ENCODE data around the gene HES1. TPM values are rescaled to one million over a fixed set of nuclear protein-coding genes. Genes with fewer than 3 reads are reported as not detected.

Gene HES1
- total and polyA plus RNA-seq, 9 of the 15 experiments (the other 6 are each of a cell fraction or from before 2014, with no cell fraction given), result 3.4 to 37.0 (median 19.3) TPM

GRCh38 chr3:194119831-194120590 lies 15.9 kb upstream of the HES1 start:
- H2AFZ ChIP-seq (ENCODE audit: low read depth, low read length), result no peak overlapping the region
- H3K36me3 ChIP-seq (ENCODE audit: control insufficient read depth, insufficient read depth, low read length), result no peaks in the 10 kb centered on the region
- no peaks in the 10 kb centered on the region for H3K79me2 ChIP-seq (ENCODE audit: control insufficient read depth, insufficient read depth, low read length)
- no peaks in the 10 kb centered on the region for H3K9me1 ChIP-seq (ENCODE audit: control insufficient read depth, insufficient read depth, low read length)
- H4K20me1 ChIP-seq (replicated peaks; ENCODE audit: control insufficient read depth, insufficient read depth, low read length), result no peaks in the 10 kb centered on the region
- no TSS peak for BruUV-seq (replicated peaks)
- no peak overlapping the region for H3K4me2 ChIP-seq (ENCODE audit: insufficient read depth, low read length)
- FAIRE-seq (no peak), ATAC-seq (no peak), DNase-seq (ENCODE audit: extremely low read depth in 1 of 4, low spot score in 3 of 4) (no peak)
- no peaks in the 10 kb centered on the region for H3K9me3 ChIP-seq (replicated peaks; ENCODE audit: control insufficient read depth, insufficient read depth, low read depth, low read length)
- no peak overlapping the region for H3K27ac ChIP-seq (ENCODE audit: extremely low read depth, low read depth, low read length)
- ChIA-PET POLR2A (interaction anchor here (0.6 to 1.0 kb wide), 3 partner anchors 10 to 14 kb away, joined by 3 to 4 read pairs (median 3); no protein-coding TSS in a partner anchor), CTCF (ENCODE audit: low intra/inter-chr PET ratio) (no interaction called here)
- peaks cover 5 to 19% of the 10 kb centered on the region in 2 experiments; a peak in 3 of 5 replicates for H3K27me3 ChIP-seq (ENCODE audit: control insufficient read depth in 2 of 2, insufficient read depth in 2 of 2, low read length in 2 of 2)
- intact Hi-C loops (cut with micrococcal nuclease), result no loop called here
- no peaks in the 10 kb centered on the region for H3K4me1 ChIP-seq (replicated peaks in 1 of 2; ENCODE audit: control insufficient read depth in 2 of 2, insufficient read depth in 2 of 2, low read length in 2 of 2)
- in situ Hi-C loops (cut with MboI), result no loop called here
- WGBS (ENCODE audit: insufficient coverage, low coverage, missing lambda C conversion rate), result 15% methylated on average over 6 of the region's 6 CpGs
- H3K9ac ChIP-seq (ENCODE audit: insufficient read depth in 1 of 2, low read depth in 2 of 2, low read length in 2 of 2), result no peak overlapping the region
- H3K4me3 ChIP-seq, result no peak overlapping the region
- TF ChIP-seq ZNF12 (CRISPR knock-in tag; IDR thresholded peaks at IDR 0.05) (no peak), ZFX (CRISPR knock-in tag; IDR thresholded peaks at IDR 0.05) (no peak), SIX5 (IDR thresholded peaks at IDR 0.05; ENCODE audit: borderline replicate concordance in 1 of 2, insufficient read depth in 1 of 2, low read depth in 1 of 2, low read length in 2 of 2) (no peak), PRMT5 (CRISPR knock-in tag; IDR thresholded peaks at IDR 0.05) (no peak), POLR3G (IDR thresholded peaks at IDR 0.05; ENCODE audit: extremely low read depth, insufficient read length, insufficient replicate concordance) (no peak), STAT5A (IDR thresholded peaks at IDR 0.05; ENCODE audit: borderline replicate concordance, low read length) (no peak), HMGN3 (IDR thresholded peaks at IDR 0.05; ENCODE audit: borderline replicate concordance, extremely low read depth, insufficient read length, low read depth, low read length) (no peak), RUNX1 (IDR thresholded peaks at IDR 0.05; ENCODE audit: low read depth) (no peak), HEY1 (CRISPR knock-in tag; IDR thresholded peaks at IDR 0.05; ENCODE audit: borderline replicate concordance) (no peak), ZNF143 (CRISPR knock-in tag; IDR thresholded peaks at IDR 0.05) (no peak)
- TF ChIP-seq, protein P1, sequence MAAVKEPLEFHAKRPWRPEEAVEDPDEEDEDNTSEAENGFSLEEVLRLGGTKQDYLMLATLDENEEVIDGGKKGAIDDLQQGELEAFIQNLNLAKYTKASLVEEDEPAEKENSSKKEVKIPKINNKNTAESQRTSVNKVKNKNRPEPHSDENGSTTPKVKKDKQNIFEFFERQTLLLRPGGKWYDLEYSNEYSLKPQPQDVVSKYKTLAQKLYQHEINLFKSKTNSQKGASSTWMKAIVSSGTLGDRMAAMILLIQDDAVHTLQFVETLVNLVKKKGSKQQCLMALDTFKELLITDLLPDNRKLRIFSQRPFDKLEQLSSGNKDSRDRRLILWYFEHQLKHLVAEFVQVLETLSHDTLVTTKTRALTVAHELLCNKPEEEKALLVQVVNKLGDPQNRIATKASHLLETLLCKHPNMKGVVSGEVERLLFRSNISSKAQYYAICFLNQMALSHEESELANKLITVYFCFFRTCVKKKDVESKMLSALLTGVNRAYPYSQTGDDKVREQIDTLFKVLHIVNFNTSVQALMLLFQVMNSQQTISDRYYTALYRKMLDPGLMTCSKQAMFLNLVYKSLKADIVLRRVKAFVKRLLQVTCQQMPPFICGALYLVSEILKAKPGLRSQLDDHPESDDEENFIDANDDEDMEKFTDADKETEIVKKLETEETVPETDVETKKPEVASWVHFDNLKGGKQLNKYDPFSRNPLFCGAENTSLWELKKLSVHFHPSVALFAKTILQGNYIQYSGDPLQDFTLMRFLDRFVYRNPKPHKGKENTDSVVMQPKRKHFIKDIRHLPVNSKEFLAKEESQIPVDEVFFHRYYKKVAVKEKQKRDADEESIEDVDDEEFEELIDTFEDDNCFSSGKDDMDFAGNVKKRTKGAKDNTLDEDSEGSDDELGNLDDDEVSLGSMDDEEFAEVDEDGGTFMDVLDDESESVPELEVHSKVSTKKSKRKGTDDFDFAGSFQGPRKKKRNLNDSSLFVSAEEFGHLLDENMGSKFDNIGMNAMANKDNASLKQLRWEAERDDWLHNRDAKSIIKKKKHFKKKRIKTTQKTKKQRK (IDR thresholded peaks at IDR 0.05; ENCODE audit: borderline replicate concordance, low read depth, low read length), result no peak
- TF ChIP-seq, protein P2, sequence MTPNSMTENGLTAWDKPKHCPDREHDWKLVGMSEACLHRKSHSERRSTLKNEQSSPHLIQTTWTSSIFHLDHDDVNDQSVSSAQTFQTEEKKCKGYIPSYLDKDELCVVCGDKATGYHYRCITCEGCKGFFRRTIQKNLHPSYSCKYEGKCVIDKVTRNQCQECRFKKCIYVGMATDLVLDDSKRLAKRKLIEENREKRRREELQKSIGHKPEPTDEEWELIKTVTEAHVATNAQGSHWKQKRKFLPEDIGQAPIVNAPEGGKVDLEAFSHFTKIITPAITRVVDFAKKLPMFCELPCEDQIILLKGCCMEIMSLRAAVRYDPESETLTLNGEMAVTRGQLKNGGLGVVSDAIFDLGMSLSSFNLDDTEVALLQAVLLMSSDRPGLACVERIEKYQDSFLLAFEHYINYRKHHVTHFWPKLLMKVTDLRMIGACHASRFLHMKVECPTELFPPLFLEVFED (CRISPR knock-in tag; conservative IDR thresholded peaks at IDR 0.05), result no peak
- TF ChIP-seq, protein P3, sequence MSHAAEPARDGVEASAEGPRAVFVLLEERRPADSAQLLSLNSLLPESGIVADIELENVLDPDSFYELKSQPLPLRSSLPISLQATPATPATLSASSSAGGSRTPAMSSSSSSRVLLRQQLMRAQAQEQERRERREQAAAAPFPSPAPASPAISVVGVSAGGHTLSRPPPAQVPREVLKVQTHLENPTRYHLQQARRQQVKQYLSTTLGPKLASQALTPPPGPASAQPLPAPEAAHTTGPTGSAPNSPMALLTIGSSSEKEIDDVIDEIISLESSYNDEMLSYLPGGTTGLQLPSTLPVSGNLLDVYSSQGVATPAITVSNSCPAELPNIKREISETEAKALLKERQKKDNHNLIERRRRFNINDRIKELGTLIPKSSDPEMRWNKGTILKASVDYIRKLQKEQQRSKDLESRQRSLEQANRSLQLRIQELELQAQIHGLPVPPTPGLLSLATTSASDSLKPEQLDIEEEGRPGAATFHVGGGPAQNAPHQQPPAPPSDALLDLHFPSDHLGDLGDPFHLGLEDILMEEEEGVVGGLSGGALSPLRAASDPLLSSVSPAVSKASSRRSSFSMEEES (CRISPR knock-in tag; IDR thresholded peaks at IDR 0.05), result no peak
- TF ChIP-seq, protein P4, sequence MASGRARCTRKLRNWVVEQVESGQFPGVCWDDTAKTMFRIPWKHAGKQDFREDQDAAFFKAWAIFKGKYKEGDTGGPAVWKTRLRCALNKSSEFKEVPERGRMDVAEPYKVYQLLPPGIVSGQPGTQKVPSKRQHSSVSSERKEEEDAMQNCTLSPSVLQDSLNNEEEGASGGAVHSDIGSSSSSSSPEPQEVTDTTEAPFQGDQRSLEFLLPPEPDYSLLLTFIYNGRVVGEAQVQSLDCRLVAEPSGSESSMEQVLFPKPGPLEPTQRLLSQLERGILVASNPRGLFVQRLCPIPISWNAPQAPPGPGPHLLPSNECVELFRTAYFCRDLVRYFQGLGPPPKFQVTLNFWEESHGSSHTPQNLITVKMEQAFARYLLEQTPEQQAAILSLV (tag; IDR thresholded peaks at IDR 0.05), result no peak
